DMS153 treated with DMSO at 0.1 percent for 48 hours (cell line): ENCODE measurements around the gene SLAMF1.

Experiments used
- DNase-seq: peaks from one replicate; lab custom pipeline; 2025; ENCODE audit not compliant: unreplicated experiment; lab: John Stamatoyannopoulos, UW

Gene SLAMF1

GRCh38 chr1:160665330-160666078 lies 18.7 kb upstream of the SLAMF1 start:
- no peak for DNase-seq

GRCh38 chr1:160664573-160665051 lies 17.8 kb upstream of the SLAMF1 start:
- DNase-seq, result no peak

- no peak for DNase-seq
Observed at GRCh38 chr1:160662910-160663309, 16.1 kb upstream of the SLAMF1 start.

- no peak for DNase-seq
Observed at GRCh38 chr1:160659566-160659965, 12.7 kb upstream of the SLAMF1 start.

- no peak for DNase-seq
Observed at GRCh38 chr1:160658814-160659193, 12.0 kb upstream of the SLAMF1 start.

GRCh38 chr1:160658162-160658813 lies 11.4 kb upstream of the SLAMF1 start:
- DNase-seq, result no peak

GRCh38 chr1:160657250-160657781 lies 10.5 kb upstream of the SLAMF1 start:
- no peak for DNase-seq

- DNase-seq, result no peak
Observed at GRCh38 chr1:160656737-160657136, 9.9 kb upstream of the SLAMF1 start.

GRCh38 chr1:160653620-160654016 lies 6.8 kb upstream of the SLAMF1 start:
- DNase-seq, result no peak

- DNase-seq, result no peak
Observed at GRCh38 chr1:160652924-160653619, 6.2 kb upstream of the SLAMF1 start.

- DNase-seq, result peak; percentile 78
Observed at GRCh38 chr1:160652065-160652641, 5.3 kb upstream of the SLAMF1 start.

- peak; percentile 54 for DNase-seq
Observed at GRCh38 chr1:160651433-160652064, 4.7 kb upstream of the SLAMF1 start.

- no peak for DNase-seq
Observed at GRCh38 chr1:160647329-160647720, 481 bp upstream of the SLAMF1 start.

GRCh38 chr1:160646180-160646579 lies 664 bp downstream of the SLAMF1 start:
- DNase-seq, result no peak

GRCh38 chr1:160645386-160646130 lies 1.3 kb downstream of the SLAMF1 start:
- DNase-seq, result no peak

- no peak for DNase-seq
Observed at GRCh38 chr1:160644399-160644798, 2.4 kb downstream of the SLAMF1 start.

- DNase-seq, result no peak
Observed at GRCh38 chr1:160643138-160643537, 3.7 kb downstream of the SLAMF1 start.

GRCh38 chr1:160642281-160642644 lies 4.6 kb downstream of the SLAMF1 start:
- DNase-seq, result no peak

- no peak for DNase-seq
Observed at GRCh38 chr1:160641323-160642280, 5.2 kb downstream of the SLAMF1 start.
